Measurements from ENCODE around the gene PHF10. TPM values are rescaled to one million over a fixed set of nuclear protein-coding genes. Genes with fewer than 3 reads are reported as not detected.
A peak's percentile ranks its signal among the peaks of the same experiment; 100 is the strongest.

Gene PHF10
- total and polyA plus RNA-seq, 12 donors = 36.6 to 121 (median 71.8) TPM

DNA sequence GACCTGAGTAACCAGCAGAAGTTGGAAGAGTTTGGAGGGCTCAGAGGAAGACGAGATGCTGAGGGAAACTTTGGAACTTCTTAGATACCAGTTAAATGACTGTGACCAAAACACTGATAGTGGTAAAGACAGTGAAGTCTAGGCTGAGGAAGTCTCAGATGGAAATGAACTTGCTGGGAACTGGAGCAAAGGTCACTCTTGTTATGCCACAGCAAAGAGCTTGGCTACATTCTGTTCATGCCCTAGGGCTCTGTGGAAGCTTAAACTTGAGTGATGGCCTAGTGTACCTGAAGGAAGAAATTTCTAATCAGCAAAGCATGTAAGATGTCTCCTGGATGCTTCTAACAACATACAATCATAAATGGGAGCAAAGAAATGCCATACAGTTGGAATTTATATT is 47.2 kb downstream of the PHF10 start:
- WGBS, 4 donors = 89 to 97% (median 96%) methylated on average over 1 of the region's 1 CpG
- Histone ChIP-seq H3K9me3 (replicated peaks in 1 of 3) (no peaks in the 10 kb centered on the region), H3K36me3 (replicated peaks in 1 of 2) (peaks cover 0 to 2% of the 10 kb centered on the region in 2 donors), H3K27me3 (no peaks in the 10 kb centered on the region), H3K27ac (no peak overlapping the region), H3K4me3 (no peak overlapping the region), H3K4me1 (replicated peaks in 1 of 2) (no peaks in the 10 kb centered on the region)
- DNase-seq = no peak
- intact Hi-C loops (cut with DNase I) = no loop called here
- TF ChIP-seq, protein P1, sequence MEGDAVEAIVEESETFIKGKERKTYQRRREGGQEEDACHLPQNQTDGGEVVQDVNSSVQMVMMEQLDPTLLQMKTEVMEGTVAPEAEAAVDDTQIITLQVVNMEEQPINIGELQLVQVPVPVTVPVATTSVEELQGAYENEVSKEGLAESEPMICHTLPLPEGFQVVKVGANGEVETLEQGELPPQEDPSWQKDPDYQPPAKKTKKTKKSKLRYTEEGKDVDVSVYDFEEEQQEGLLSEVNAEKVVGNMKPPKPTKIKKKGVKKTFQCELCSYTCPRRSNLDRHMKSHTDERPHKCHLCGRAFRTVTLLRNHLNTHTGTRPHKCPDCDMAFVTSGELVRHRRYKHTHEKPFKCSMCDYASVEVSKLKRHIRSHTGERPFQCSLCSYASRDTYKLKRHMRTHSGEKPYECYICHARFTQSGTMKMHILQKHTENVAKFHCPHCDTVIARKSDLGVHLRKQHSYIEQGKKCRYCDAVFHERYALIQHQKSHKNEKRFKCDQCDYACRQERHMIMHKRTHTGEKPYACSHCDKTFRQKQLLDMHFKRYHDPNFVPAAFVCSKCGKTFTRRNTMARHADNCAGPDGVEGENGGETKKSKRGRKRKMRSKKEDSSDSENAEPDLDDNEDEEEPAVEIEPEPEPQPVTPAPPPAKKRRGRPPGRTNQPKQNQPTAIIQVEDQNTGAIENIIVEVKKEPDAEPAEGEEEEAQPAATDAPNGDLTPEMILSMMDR (IDR thresholded peaks at IDR 0.05) = no peak
- no peak for TF ChIP-seq POLR2A (IDR thresholded peaks at IDR 0.05)

DNA sequence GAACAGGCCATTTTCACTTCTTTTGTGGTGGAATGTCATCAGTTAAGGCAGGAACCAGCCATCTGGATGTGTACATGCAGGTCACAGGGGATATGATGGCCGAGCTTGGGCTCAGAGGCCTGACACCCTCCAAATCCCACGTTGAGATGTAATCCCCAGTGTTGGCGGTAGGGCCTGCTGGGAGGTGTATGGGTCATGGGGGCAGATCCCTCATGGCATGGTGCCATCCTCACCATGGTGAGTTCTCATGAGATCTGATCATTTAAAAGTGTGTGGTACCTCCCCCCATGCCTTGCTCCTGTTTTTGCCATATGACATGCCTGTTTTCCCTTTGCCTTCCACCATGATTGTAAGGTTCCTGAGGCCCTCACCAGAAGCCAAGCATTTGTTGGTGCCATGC is 49.3 kb downstream of the PHF10 start:
- Histone ChIP-seq H3K9me3 (replicated peaks in 1 of 3) (no peaks in the 10 kb centered on the region), H3K4me1 (replicated peaks in 1 of 2) (no peaks in the 10 kb centered on the region), H3K27ac (no peak overlapping the region), H3K27me3 (no peaks in the 10 kb centered on the region), H3K36me3 (replicated peaks in 1 of 2) (peaks cover 0 to 9% of the 10 kb centered on the region in 2 donors), H3K4me3 (no peak overlapping the region)
- DNase-seq = no peak
- WGBS, 4 donors = 94 to 100% (median 97%) methylated on average over 1 to 3 of the region's 3 CpGs
- TF ChIP-seq, protein P1 (IDR thresholded peaks at IDR 0.05) = no peak
- no peak for TF ChIP-seq POLR2A (IDR thresholded peaks at IDR 0.05)
- intact Hi-C loops (cut with DNase I) = no loop called here

DNA sequence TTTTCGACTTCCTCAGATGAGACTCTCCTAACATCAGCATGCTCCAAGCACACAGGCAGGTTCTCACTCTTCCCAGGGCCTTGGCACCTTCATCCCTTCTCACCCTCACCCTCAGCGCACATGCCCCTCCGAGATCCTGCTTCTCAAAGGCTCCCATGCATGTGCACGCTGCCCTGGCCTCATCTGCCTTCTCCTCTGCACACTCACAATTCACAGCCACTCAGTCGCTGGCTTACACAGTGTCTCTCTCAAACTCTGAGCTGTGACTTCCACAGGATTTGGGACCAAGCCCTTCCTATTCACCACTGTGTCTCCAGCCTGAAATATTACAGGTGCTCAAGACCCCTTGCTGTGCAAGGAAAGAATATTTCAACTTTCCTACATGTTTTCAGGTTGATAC is 52.7 kb downstream of the PHF10 start:
- Histone ChIP-seq H3K9me3 (replicated peaks in 1 of 3) (no peaks in the 10 kb centered on the region), H3K36me3 (replicated peaks in 1 of 2) (peaks cover 0 to 9% of the 10 kb centered on the region in 2 donors), H3K27me3 (no peaks in the 10 kb centered on the region), H3K4me1 (replicated peaks in 1 of 2) (no peaks in the 10 kb centered on the region), H3K4me3 (no peak overlapping the region), H3K27ac (no peak overlapping the region)
- TF ChIP-seq, protein P1 (IDR thresholded peaks at IDR 0.05) = no peak
- TF ChIP-seq POLR2A (IDR thresholded peaks at IDR 0.05) = no peak
- 96 to 98% (median 97%) methylated on average over 5 of the region's 5 CpGs for WGBS, 4 donors
- intact Hi-C loops (cut with DNase I) = no loop called here
- no peak for DNase-seq

DNA sequence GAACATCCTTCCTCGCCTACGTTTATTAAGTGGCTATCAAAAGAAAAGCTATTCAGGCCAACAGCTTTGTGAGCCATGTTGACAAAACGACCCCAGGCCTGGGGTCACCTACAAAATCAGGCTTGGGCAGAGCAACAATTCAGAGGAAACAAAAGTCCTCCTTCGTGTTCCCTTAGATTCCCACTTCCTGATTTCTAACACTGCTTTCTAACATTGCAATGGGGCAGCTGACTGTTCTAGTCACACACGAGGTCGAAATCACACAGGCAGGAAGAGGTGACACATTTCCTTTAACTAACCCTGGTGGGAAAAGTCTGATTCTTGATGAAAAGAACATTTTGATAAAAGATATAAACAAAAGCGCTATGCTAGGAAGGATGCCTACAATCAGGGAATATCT is 54.4 kb downstream of the PHF10 start:
- Histone ChIP-seq H3K27me3 (no peaks in the 10 kb centered on the region), H3K4me3 (no peak overlapping the region), H3K9me3 (replicated peaks in 1 of 3) (no peaks in the 10 kb centered on the region), H3K27ac (peak overlapping the region in 2 of 5 donors; percentile 9 to 17), H3K4me1 (replicated peaks in 1 of 2) (no peaks in the 10 kb centered on the region), H3K36me3 (replicated peaks in 1 of 2) (peaks cover 0 to 9% of the 10 kb centered on the region in 2 donors)
- 65 to 74% (median 71%) methylated on average over 7 of the region's 7 CpGs for WGBS, 4 donors
- intact Hi-C loops (cut with DNase I) = no loop called here
- peak in 1 of 7 donors; percentile 16 for DNase-seq
- no peak for TF ChIP-seq POLR2A (IDR thresholded peaks at IDR 0.05)
- TF ChIP-seq, protein P1 (IDR thresholded peaks at IDR 0.05) = no peak
